Measurements from ENCODE around the gene OSBPL6. TPM values are rescaled to one million over a fixed set of nuclear protein-coding genes. Genes with fewer than 3 reads are reported as not detected.
A peak's percentile ranks its signal among the peaks of the same experiment; 100 is the strongest.

The OSBPL6 gene
- total RNA-seq, 4 donors from 2014 or later = 1.8 to 6.1 (median 3.4) TPM

DNA sequence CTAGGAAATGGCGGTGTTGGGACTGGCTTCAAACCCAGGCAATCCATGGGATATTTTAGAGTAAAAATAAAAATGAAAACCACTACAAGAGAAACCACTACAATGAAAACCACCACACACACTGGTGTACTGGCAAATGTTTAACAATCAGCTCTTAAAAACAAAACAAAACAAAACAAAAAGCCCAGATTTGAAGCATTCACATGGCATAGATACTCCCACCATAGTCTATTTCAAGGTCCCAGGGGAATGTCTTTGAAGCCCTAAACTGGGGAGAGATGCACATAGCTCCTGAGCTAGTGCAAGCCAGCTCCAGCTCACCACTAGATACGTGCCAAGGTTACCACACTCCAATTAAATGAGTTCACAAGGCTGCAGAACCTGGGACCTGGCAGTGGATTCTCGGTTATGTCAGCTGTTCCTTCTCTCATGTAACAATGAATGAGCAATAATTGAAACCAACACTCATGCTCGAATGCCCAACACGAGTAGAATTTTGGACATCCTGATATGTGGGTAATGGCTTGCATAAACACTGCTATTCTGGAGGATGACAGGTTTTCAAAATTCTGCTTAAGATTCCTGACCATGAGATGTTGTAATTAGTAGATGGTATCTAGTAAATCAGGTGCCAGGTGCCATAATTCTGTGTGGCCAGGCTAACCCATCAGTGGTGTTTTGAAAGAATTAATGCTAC lies 102.2 kb downstream of the OSBPL6 start:
- DNase-seq = no peak
- no peaks in the 10 kb centered on the region for H3K36me3 ChIP-seq
- H3K27me3 ChIP-seq = no peaks in the 10 kb centered on the region
- no peak overlapping the region for H3K4me3 ChIP-seq
- H3K4me1 ChIP-seq = peaks cover 0 to 25% (median 2%) of the 10 kb centered on the region in 3 donors
- H3K9me3 ChIP-seq = no peaks in the 10 kb centered on the region
- no peak overlapping the region for H3K27ac ChIP-seq
- 82 to 91% methylated on average over 5 of the region's 5 CpGs for WGBS, 2 donors
- intact Hi-C loops (cut with DNase I) = no loop called here
- TF ChIP-seq POLR2A (IDR thresholded peaks at IDR 0.05) = no peak
- TF ChIP-seq, protein P1, sequence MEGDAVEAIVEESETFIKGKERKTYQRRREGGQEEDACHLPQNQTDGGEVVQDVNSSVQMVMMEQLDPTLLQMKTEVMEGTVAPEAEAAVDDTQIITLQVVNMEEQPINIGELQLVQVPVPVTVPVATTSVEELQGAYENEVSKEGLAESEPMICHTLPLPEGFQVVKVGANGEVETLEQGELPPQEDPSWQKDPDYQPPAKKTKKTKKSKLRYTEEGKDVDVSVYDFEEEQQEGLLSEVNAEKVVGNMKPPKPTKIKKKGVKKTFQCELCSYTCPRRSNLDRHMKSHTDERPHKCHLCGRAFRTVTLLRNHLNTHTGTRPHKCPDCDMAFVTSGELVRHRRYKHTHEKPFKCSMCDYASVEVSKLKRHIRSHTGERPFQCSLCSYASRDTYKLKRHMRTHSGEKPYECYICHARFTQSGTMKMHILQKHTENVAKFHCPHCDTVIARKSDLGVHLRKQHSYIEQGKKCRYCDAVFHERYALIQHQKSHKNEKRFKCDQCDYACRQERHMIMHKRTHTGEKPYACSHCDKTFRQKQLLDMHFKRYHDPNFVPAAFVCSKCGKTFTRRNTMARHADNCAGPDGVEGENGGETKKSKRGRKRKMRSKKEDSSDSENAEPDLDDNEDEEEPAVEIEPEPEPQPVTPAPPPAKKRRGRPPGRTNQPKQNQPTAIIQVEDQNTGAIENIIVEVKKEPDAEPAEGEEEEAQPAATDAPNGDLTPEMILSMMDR (IDR thresholded peaks at IDR 0.05) = no peak

DNA sequence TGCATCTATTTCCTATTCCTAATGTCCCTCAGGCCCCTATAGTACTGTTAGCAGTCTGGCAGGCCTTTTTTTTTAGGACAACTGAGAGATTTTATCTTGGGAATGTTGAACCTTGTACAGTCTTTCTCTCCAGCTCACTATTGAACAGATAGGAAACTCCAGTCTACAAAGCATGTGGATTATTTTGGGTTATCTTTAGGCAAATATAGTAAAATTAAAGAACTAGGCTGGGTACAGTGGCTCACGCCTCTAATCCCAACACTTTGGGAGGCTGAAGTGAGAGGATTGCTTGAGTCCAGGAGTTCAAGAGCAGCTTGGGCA lies 102.7 kb downstream of the OSBPL6 start:
- H3K27ac ChIP-seq = no peak overlapping the region
- no peaks in the 10 kb centered on the region for H3K27me3 ChIP-seq
- WGBS, 2 donors = 100% methylated on average over 1 of the region's 1 CpG
- no peak for DNase-seq
- H3K9me3 ChIP-seq = no peaks in the 10 kb centered on the region
- peaks cover 0 to 25% (median 2%) of the 10 kb centered on the region in 3 donors for H3K4me1 ChIP-seq
- no peak for TF ChIP-seq POLR2A (IDR thresholded peaks at IDR 0.05)
- TF ChIP-seq, protein P1 (IDR thresholded peaks at IDR 0.05) = no peak
- intact Hi-C loops (cut with DNase I) = no loop called here
- H3K4me3 ChIP-seq = no peak overlapping the region
- no peaks in the 10 kb centered on the region for H3K36me3 ChIP-seq

DNA sequence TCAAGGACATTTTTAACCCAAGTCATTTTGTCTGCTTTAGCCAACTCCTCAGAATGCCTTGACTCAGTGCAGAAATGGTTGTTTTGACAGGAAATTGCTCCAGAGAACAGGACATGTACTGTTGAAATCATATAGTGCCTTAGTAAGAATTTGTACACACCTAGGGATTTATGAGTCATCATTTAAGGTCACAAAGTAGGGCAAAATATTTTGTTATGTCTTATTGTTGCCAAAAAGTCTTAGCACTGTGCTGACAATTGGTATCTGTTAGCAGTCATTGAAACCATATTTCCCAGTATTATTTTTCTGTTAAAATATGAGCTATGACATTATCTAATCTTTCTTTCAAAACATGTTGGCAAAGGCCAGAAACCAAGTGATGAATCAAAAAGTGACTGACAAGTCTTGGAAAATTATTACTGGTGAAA lies 104.5 kb downstream of the OSBPL6 start:
- no peak overlapping the region for H3K4me3 ChIP-seq
- no peak for DNase-seq
- peak overlapping the region in 3 of 4 donors; percentile 36 to 70 (median 45) for H3K27ac ChIP-seq
- no peaks in the 10 kb centered on the region for H3K36me3 ChIP-seq
- H3K9me3 ChIP-seq = no peaks in the 10 kb centered on the region
- TF ChIP-seq POLR2A (IDR thresholded peaks at IDR 0.05) = no peak
- TF ChIP-seq, protein P1 (IDR thresholded peaks at IDR 0.05) = no peak
- intact Hi-C loops (cut with DNase I) = no loop called here
- H3K4me1 ChIP-seq = peaks cover 0 to 25% (median 2%) of the 10 kb centered on the region in 3 donors
- no peaks in the 10 kb centered on the region for H3K27me3 ChIP-seq

DNA sequence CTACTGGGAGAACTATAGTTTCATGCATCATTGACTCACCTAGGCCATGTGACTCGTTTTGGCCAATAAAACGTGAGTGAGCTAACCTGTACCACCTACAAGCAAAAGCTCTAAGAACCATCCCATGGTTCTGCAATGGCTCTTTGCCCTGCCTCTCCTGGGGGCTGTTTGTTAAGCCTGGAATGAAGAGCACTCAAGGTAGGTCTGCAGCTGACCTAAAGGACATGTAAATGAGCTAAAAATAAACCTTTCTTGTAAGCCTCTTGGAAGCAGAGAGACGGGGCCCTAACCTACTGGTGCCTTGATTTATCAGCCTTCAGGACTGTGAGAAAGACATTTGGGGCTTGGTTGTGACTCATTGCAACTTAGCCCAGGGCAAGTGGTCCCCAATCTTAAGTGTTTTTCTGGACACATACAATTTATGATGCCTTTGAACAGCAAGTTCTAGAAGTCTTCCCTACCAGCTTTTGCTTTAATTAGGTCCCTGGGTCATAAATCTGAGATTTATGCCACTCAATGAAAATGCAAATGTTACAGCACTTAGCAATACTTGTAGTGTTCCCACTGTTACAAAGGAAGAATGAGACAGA lies 107.4 kb downstream of the OSBPL6 start:
- WGBS, 2 donors = 75 to 80% methylated on average over 3 of the region's 3 CpGs
- Histone ChIP-seq H3K4me3 (no peak overlapping the region), H3K9me3 (no peaks in the 10 kb centered on the region), H3K4me1 (peaks cover 0 to 44% (median 2%) of the 10 kb centered on the region in 3 donors), H3K27me3 (no peaks in the 10 kb centered on the region), H3K36me3 (no peaks in the 10 kb centered on the region), H3K27ac (no peak overlapping the region)
- intact Hi-C loops (cut with DNase I) = no loop called here
- TF ChIP-seq POLR2A (IDR thresholded peaks at IDR 0.05) = no peak
- TF ChIP-seq, protein P1 (IDR thresholded peaks at IDR 0.05) = no peak
- no peak for DNase-seq

DNA sequence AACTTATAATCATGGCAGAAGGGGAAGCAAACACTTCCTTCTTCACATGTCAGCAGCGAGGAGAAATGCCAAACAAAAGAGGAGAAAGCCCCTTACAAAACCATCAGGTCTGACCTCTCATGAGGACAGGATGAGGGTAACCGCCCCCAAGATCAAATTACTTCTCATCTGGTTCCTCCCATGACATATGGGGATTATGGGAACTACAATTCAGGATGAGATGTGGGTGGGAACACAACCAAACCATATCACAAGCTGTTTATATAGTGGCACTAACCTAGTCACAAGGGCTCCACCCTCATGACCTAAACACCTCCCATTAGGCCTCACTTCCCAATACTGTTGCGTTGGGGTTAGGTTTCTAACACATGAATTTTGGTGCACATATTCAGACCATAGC lies 110.0 kb downstream of the OSBPL6 start:
- WGBS, 2 donors = 66% methylated on average over 3 of the region's 3 CpGs
- TF ChIP-seq, protein P1 (IDR thresholded peaks at IDR 0.05) = no peak
- TF ChIP-seq POLR2A (IDR thresholded peaks at IDR 0.05) = no peak
- Histone ChIP-seq H3K9me3 (no peaks in the 10 kb centered on the region), H3K27ac (no peak overlapping the region), H3K4me3 (no peak overlapping the region), H3K36me3 (no peaks in the 10 kb centered on the region), H3K27me3 (no peaks in the 10 kb centered on the region), H3K4me1 (peaks cover 0 to 41% (median 0%) of the 10 kb centered on the region in 3 donors)
- intact Hi-C loops (cut with DNase I) = no loop called here
- no peak for DNase-seq

Measured in esophagus squamous epithelium (tissue), 5 donors.